ENCODE data around the gene PPP2R3B. TPM values are rescaled to one million over a fixed set of nuclear protein-coding genes. Genes with fewer than 3 reads are reported as not detected.

PPP2R3B gene
- total RNA-seq, 1 donor from 2014 or later = 43.4 TPM

DNA sequence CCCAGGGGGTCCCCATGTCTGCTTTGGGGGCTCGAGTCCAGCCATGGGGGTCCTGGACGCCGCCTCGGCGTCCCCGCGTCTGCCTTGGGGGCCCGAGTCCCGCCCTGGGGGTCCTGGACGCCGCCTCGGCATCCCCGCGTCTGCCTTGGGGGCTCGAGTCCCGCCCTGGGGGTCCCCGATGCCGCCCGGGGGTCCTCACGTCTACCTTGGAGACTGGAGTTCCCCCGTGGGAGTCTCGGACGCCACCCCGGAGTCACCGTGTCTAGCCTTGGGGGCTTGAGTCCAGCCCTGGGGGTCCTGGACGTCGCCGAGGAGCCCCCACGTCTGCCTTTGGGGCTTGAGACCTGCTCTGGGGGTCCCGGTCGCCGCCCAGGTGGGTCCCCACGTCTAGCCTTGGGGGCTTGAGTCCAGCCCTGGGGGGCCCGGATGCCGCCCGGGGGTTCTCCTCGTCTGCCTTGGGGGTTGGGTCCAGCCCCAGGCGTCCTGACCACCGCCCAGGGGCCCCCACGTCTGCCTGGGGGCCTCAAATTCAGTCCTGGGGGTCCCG is 67.1 kb downstream of the PPP2R3B start:
- intact Hi-C loops (cut with DNase I) = loop anchor here (1.0 kb wide), 1 partner anchor 36 kb away; no protein-coding TSS in a partner anchor
- DNase-seq (ENCODE audit: low spot score in 2 of 2) = no peak
- Histone ChIP-seq H3K4me1 (peaks cover 0 to 16% of the 10 kb centered on the region in 2 donors), H3K36me3 (peaks cover 7 to 16% of the 10 kb centered on the region in 2 donors), H3K27ac (peak overlapping the region; percentile 65 to 91), H3K9me3 (no peaks in the 10 kb centered on the region), H3K27me3 (no peaks in the 10 kb centered on the region), H3K4me3 (peak overlapping the region; percentile 72 to 98)
- TF ChIP-seq, protein P1, sequence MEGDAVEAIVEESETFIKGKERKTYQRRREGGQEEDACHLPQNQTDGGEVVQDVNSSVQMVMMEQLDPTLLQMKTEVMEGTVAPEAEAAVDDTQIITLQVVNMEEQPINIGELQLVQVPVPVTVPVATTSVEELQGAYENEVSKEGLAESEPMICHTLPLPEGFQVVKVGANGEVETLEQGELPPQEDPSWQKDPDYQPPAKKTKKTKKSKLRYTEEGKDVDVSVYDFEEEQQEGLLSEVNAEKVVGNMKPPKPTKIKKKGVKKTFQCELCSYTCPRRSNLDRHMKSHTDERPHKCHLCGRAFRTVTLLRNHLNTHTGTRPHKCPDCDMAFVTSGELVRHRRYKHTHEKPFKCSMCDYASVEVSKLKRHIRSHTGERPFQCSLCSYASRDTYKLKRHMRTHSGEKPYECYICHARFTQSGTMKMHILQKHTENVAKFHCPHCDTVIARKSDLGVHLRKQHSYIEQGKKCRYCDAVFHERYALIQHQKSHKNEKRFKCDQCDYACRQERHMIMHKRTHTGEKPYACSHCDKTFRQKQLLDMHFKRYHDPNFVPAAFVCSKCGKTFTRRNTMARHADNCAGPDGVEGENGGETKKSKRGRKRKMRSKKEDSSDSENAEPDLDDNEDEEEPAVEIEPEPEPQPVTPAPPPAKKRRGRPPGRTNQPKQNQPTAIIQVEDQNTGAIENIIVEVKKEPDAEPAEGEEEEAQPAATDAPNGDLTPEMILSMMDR (IDR thresholded peaks at IDR 0.05) = no peak

DNA sequence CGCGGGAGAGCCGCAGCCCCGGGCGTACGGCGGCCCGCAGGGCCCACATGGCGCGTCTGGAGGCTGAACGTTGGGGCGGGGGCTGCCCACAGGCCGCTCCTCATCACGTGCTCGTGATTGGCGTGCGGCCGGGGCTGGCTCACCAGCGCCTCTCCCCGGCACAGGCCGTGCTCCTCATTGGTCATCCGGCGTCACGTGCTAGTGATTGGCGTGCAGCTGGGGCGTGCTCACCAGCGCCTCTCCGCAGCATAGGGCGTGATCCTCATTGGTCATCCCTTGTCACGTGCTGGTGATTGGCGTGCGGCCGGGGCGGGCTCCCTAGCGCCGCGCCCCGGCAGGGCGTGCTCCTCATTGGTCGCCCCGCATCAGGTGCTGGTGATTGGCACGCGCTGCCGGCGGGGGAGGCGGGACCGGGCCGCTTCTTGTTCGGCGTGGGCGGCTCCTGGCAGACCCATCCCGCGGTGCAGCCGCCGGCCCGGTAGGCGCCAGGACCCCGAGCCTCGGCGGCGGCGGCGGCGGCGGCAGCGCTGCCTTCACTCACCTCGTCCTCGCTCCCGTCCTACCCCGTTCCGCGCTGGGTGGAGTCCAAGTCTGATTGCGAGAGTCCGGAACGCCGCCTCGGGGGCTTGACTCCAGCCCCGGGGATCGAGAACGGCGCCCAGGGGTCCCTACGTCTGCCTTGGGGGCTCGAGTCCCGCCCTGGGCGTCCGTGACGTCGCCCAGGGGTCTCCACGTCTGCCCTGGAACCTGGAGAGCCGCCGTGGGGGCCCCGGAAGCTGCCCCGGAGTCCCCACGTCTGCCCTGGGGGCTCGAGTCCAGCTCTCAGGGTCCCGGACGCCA is 67.7 kb downstream of the PPP2R3B start, which contains the start of gene GTPBP6:
Gene GTPBP6 (minus strand): TSS at position 58 of the 840 bp plus-strand sequence. CDS start 9 bp downstream, at position 49.
- TF ChIP-seq, protein P1 (IDR thresholded peaks at IDR 0.05) = peak in 2 of 3 experiments; percentile 18 to 21
- H3K4me3 ChIP-seq = peak within 1 kb of the TSS; percentile 74 to 98
- H3K27ac ChIP-seq = peak within 1 kb of the TSS; percentile 91 to 96
- H3K36me3 ChIP-seq = peaks cover 10 to 22% of the 10 kb centered on the region in 2 donors
- intact Hi-C loops (cut with DNase I) = loop anchor here (1.0 kb wide), 4 partner anchors 36 to 1272 kb away; partner anchors contain the start of genes AKAP17A and SLC25A6
- no peaks in the 10 kb centered on the region for H3K27me3 ChIP-seq
- DNase-seq (ENCODE audit: low spot score in 2 of 2) = peak; percentile 99 to 100
- H3K4me1 ChIP-seq = peaks cover 0 to 16% of the 10 kb centered on the region in 2 donors
- H3K9me3 ChIP-seq = no peaks in the 10 kb centered on the region

DNA sequence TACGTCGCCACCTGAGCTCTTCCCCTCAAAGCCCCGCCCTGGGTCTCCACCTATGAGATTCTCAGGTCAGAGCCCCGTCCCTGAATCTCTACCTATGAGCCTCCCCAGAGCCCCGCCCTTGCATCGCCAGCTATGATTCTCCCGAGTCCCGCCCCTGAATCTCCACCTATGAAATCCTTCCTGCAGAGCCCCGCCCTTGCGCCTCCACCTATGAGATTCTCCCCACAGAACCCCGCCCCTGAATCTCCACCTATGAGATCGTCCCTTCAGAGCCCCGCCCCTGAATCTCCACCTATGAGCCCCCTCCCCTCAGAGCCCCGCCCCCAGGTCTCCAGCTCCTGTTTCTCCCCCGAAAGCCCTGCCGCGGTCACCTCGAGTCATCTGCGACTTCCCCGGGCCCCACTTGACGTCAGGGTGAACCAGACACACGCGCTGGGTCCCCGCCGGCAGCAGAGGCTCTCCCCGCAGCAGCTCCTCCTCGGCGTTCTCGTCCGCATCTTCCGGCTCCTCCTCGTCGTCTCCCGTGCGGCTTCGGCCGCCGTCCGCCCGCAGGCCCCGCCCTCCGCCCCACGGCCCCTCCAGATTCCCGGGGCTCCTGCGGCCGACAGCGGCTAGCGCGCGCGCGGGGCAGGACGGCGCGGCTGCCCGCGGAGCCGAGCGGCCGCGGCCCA is 68.5 kb downstream of the PPP2R3B start:
- Histone ChIP-seq H3K27ac (peak overlapping the region; percentile 91 to 96), H3K36me3 (peaks cover 18 to 29% of the 10 kb centered on the region in 2 donors), H3K4me3 (peak overlapping the region; percentile 74 to 98), H3K9me3 (no peaks in the 10 kb centered on the region), H3K4me1 (peaks cover 0 to 16% of the 10 kb centered on the region in 2 donors), H3K27me3 (no peaks in the 10 kb centered on the region)
- DNase-seq (ENCODE audit: low spot score in 2 of 2) = peak; percentile 97 to 100
- intact Hi-C loops (cut with DNase I) = loop anchor here (1.0 kb wide), 3 partner anchors 69 to 1273 kb away; partner anchors contain the start of genes AKAP17A and SLC25A6
- TF ChIP-seq, protein P1 (IDR thresholded peaks at IDR 0.05) = no peak

DNA sequence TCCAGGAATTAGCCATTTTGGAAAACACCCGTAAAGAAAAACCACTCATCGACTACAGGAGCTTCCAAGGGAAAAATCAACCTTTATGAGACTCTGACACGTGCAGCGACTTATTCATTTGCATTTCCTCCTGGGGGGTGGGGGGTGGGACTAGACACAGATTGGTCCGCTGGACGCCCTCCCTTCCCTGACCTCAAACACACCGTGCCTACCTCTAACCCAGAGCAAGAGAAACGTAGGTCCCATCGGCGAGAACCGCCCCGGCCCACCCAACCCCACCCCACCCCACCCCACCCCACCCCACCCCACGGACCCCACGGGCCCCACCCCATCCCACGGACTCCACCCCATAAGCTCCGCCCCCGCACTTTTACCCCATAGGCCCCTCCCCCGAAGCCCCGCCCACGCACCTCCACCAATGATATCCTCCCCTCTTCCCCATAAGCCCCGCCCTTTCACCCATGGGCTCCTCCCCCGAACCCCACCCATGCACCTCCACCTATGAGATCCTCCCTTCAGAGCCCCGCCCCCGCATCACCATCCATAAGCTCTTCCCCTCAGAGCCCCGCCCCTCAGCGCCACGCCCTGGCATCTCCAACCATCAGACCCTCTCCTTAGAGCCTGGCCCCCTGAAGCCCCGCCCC is 69.2 kb downstream of the PPP2R3B start:
- peak overlapping the region; percentile 91 to 96 for H3K27ac ChIP-seq
- no peaks in the 10 kb centered on the region for H3K27me3 ChIP-seq
- peaks cover 24 to 36% of the 10 kb centered on the region in 2 donors for H3K36me3 ChIP-seq
- no peaks in the 10 kb centered on the region for H3K9me3 ChIP-seq
- peaks cover 0 to 16% of the 10 kb centered on the region in 2 donors for H3K4me1 ChIP-seq
- intact Hi-C loops (cut with DNase I) = loop anchor here (1.0 kb wide), 3 partner anchors 70 to 1274 kb away; partner anchors contain the start of genes AKAP17A and SLC25A6
- DNase-seq (ENCODE audit: low spot score in 2 of 2) = no peak
- H3K4me3 ChIP-seq = peak overlapping the region; percentile 74 to 98
- TF ChIP-seq, protein P1 (IDR thresholded peaks at IDR 0.05) = no peak
